DND-41 (cell line): Measurements from ENCODE around the gene PDCD1LG2.

Experiments
- EZH2 ChIP-seq: IDR thresholded peaks from 3 replicates; pipeline ENCODE4 v1.6.1; 2012; ENCODE audit warnings: borderline replicate concordance, low read depth, mild to moderate bottlenecking, moderate library complexity, low read length, inconsistent platforms; ENCODE audit not compliant: severe bottlenecking
- TF ChIP-seq, protein P1 (sequence below): IDR thresholded peaks from 2 replicates; pipeline ENCODE4 v1.5.1; 2012; ENCODE audit warnings: borderline replicate concordance, low read length, moderate library complexity, mild to moderate bottlenecking; ENCODE audit not compliant: poor library complexity, severe bottlenecking; ENCODE audit errors: extremely low read depth

DNA sequence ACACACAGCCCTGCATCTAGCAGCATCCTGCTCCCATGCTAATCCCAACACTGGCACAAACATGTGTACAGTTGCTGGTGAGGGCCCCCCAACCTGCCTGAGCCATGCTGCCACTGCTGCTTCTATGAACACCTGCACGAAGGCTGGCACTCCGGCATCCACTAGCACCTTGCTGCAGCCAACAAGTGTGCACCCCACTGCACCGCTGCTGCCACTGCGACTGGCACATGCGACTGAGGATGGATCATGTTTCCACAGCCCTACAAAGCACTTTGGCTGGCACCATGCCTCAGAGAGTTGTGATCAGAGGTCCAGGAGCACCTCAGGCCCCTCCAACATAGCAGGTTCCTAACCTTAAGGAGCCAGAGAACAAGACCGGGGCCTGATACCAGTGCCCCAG, 7.8 kb upstream of the PDCD1LG2 start:
- TF ChIP-seq, protein P1, sequence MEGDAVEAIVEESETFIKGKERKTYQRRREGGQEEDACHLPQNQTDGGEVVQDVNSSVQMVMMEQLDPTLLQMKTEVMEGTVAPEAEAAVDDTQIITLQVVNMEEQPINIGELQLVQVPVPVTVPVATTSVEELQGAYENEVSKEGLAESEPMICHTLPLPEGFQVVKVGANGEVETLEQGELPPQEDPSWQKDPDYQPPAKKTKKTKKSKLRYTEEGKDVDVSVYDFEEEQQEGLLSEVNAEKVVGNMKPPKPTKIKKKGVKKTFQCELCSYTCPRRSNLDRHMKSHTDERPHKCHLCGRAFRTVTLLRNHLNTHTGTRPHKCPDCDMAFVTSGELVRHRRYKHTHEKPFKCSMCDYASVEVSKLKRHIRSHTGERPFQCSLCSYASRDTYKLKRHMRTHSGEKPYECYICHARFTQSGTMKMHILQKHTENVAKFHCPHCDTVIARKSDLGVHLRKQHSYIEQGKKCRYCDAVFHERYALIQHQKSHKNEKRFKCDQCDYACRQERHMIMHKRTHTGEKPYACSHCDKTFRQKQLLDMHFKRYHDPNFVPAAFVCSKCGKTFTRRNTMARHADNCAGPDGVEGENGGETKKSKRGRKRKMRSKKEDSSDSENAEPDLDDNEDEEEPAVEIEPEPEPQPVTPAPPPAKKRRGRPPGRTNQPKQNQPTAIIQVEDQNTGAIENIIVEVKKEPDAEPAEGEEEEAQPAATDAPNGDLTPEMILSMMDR = no peak
- no peak for TF ChIP-seq EZH2
